ENCODE results near the gene FAAP20. TPM values are rescaled to one million over a fixed set of nuclear protein-coding genes. Genes with fewer than 3 reads are reported as not detected.

Gene FAAP20
- total RNA-seq, 1 donor from 2014 or later = 11.3 TPM

DNA sequence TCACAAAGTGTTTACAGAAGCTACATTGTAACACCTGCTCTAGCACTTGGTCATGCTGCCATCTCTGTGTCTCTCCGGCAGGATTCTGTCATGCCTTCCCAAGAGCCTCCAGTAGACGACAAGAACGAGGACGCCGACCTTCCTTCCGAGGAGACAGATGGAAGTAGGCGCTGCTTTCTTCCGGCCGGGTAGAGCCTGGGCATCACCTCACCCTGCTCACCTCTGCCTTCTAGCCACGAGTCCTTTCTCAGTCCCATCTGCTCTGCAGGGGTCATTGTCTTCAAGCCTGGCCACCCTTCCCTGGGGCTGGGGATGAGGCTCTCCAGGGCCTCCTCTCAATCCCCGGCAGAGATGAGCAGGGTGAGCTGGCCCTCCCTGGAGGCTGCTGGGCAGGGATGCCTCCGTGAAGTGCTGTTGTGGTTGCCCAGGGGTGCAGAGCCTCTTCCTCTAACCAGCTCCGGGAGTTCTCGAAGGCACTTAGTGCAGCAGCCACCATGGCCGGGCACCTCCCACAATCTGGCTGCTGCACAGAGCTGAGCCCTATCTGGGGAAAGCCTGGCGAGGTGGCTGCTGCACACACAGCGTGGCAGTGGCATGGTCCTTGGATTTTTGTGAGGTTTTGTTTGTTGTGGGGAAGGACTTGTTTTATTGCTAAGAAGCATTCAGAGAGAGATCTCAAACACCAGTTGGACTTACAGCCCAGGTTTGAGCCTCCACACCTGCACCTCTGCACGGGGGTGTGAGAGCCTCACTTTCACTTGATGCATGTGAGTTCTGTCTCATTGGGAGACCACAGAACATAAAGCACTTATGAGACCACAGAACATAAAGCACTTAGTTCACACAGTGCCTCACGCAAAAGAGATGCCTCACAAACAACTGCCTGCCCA, 48.4 kb downstream of the FAAP20 start:
- TF ChIP-seq, protein P1, sequence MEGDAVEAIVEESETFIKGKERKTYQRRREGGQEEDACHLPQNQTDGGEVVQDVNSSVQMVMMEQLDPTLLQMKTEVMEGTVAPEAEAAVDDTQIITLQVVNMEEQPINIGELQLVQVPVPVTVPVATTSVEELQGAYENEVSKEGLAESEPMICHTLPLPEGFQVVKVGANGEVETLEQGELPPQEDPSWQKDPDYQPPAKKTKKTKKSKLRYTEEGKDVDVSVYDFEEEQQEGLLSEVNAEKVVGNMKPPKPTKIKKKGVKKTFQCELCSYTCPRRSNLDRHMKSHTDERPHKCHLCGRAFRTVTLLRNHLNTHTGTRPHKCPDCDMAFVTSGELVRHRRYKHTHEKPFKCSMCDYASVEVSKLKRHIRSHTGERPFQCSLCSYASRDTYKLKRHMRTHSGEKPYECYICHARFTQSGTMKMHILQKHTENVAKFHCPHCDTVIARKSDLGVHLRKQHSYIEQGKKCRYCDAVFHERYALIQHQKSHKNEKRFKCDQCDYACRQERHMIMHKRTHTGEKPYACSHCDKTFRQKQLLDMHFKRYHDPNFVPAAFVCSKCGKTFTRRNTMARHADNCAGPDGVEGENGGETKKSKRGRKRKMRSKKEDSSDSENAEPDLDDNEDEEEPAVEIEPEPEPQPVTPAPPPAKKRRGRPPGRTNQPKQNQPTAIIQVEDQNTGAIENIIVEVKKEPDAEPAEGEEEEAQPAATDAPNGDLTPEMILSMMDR (IDR thresholded peaks at IDR 0.05) = no peak
- TF ChIP-seq EZH2 (IDR thresholded peaks at IDR 0.05) (no peak), EZH2phosphoT487 (IDR thresholded peaks at IDR 0.05) (no peak)
- Histone ChIP-seq H3K79me2 (ENCODE audit: low read depth) (no peaks in the 10 kb centered on the region), H4K20me1 (ENCODE audit: low read depth) (no peaks in the 10 kb centered on the region), H3K4me1 (no peaks in the 10 kb centered on the region), H3K27ac (no peak overlapping the region), H3K9me3 (ENCODE audit: low read depth) (no peaks in the 10 kb centered on the region), H3K27me3 (no peaks in the 10 kb centered on the region), H3K4me3 (no peak overlapping the region), H3K4me2 (no peak overlapping the region), H2AFZ (replicated peaks) (no peak overlapping the region), H3K9ac (no peak overlapping the region), H3K36me3 (no peaks in the 10 kb centered on the region), H3F3A (ENCODE audit: low read depth) (no peaks in the 10 kb centered on the region)
- DNase-seq (ENCODE audit: low spot score) = no peak
- Mint-ChIP-seq H3K4me1 (no peaks in the 10 kb centered on the region), H3K36me3 (no peaks in the 10 kb centered on the region), H3K27me3 (ENCODE audit: insufficient read depth, low read depth) (peaks cover 2% of the 10 kb centered on the region), H3K9me3 (no peaks in the 10 kb centered on the region), H3K4me3 (no peak overlapping the region), H3K27ac (no peak overlapping the region)

DNA sequence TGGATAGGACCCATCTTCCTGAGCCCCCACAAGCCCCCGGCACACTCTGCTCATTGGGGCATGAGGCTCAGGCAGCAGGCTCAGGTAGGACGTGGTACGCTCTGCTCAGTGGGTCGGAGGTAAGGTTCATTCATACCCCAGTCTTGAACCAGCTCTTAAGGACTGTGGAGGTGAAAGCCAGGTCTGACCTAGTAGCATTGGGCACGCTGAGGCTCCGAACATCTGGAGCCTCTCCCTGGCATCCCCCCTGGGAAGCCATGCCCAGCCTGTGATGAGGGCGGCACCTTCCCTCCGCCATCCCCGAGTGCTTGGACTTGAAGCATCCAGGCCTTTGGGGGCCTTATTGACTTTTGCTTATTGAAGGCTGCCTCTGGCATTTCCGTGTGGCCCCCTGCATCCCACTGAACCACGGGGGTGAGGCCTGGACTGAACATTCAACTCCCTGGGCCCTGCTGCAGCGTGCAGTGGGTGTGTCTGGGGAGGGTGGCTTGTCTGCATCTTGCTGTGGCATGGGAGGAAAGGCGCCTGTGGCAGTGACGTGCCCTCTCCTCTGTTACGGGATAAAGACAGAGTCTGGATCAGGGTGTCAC, 50.0 kb downstream of the FAAP20 start:
- H3K9me3 ChIP-seq (ENCODE audit: low read depth) = no peaks in the 10 kb centered on the region

DNA sequence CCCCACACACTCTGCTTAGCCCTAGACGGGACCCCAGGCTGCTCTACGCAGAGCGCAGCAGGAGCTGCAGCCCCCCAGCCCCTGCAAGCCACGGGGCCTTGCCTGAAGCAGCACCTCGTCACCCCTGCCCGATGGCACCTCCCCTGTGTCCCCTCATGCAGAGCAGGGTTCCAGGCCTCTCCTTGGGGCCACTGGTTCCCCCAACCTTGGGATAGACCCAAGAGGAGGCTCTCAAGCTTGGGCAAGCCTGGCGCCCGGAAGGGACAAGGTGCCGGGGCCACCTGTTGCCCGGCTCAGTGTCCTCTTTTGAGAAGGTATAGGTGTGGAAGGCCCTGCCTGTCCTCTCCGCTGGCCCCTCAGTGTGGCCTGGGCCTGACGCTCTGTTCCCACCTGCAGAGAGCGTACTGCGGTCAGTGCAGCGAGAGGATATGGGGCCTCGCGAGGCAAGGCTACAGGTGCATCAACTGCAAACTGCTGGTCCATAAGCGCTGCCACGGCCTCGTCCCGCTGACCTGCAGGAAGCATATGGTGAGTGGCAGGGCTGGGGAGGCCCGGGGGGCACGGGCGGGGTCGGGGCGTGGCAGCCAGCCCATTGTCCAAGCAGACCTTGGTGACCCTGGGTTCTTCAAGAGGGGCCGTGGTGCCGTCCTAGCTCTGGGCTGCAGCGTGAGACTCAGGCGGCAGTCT, 50.6 kb downstream of the FAAP20 start:
- no peak overlapping the region for H3K9ac ChIP-seq
- H3F3A ChIP-seq (ENCODE audit: low read depth) = peaks cover 4% of the 10 kb centered on the region
- H3K27me3 ChIP-seq = no peaks in the 10 kb centered on the region
- Mint-ChIP-seq H3K27ac (no peak overlapping the region), H3K36me3 (no peaks in the 10 kb centered on the region), H3K27me3 (ENCODE audit: insufficient read depth, low read depth) (peaks cover 3% of the 10 kb centered on the region), H3K9me3 (no peaks in the 10 kb centered on the region), H3K4me3 (no peak overlapping the region), H3K4me1 (peaks cover 8% of the 10 kb centered on the region)
- DNase-seq (ENCODE audit: low spot score) = no peak
- H3K79me2 ChIP-seq (ENCODE audit: low read depth) = no peaks in the 10 kb centered on the region
- no peak for TF ChIP-seq EZH2 (IDR thresholded peaks at IDR 0.05)
- no peak overlapping the region for H3K27ac ChIP-seq
- H3K9me3 ChIP-seq (ENCODE audit: low read depth) = no peaks in the 10 kb centered on the region
- H3K4me3 ChIP-seq = no peak overlapping the region
- no peaks in the 10 kb centered on the region for H4K20me1 ChIP-seq (ENCODE audit: low read depth)
- no peaks in the 10 kb centered on the region for H3K4me1 ChIP-seq
- H3K36me3 ChIP-seq = no peaks in the 10 kb centered on the region
- H3K4me2 ChIP-seq = no peak overlapping the region
- no peak overlapping the region for H2AFZ ChIP-seq (replicated peaks)

More for the DNA sequence above, 50.0 kb downstream of the FAAP20 start:
- no peaks in the 10 kb centered on the region for H3K36me3 Mint-ChIP-seq
- Histone ChIP-seq H3F3A (ENCODE audit: low read depth) (no peaks in the 10 kb centered on the region), H4K20me1 (ENCODE audit: low read depth) (no peaks in the 10 kb centered on the region), H3K27me3 (no peaks in the 10 kb centered on the region), H3K79me2 (ENCODE audit: low read depth) (no peaks in the 10 kb centered on the region), H3K9ac (no peak overlapping the region), H2AFZ (replicated peaks) (no peak overlapping the region), H3K4me3 (no peak overlapping the region), H3K27ac (no peak overlapping the region), H3K4me2 (no peak overlapping the region), H3K36me3 (no peaks in the 10 kb centered on the region), H3K4me1 (no peaks in the 10 kb centered on the region)
- no peak overlapping the region for H3K27ac Mint-ChIP-seq
- TF ChIP-seq EZH2 (IDR thresholded peaks at IDR 0.05) (no peak), EZH2phosphoT487 (IDR thresholded peaks at IDR 0.05) (no peak)
- TF ChIP-seq, protein P1 (IDR thresholded peaks at IDR 0.05) = no peak
- peaks cover 6% of the 10 kb centered on the region for H3K4me1 Mint-ChIP-seq
- DNase-seq (ENCODE audit: low spot score) = no peak
- peaks cover 2% of the 10 kb centered on the region for H3K27me3 Mint-ChIP-seq (ENCODE audit: insufficient read depth, low read depth)
- no peaks in the 10 kb centered on the region for H3K9me3 Mint-ChIP-seq
- no peak overlapping the region for H3K4me3 Mint-ChIP-seq
